ENCODE data around the gene VDR. TPM values are rescaled to one million over a fixed set of nuclear protein-coding genes. Genes with fewer than 3 reads are reported as not detected.
A peak's percentile ranks its signal among the peaks of the same experiment; 100 is the strongest.

Gene VDR
- total RNA-seq, 2 donors from 2014 or later: 0.59 to 2.2 TPM

DNA sequence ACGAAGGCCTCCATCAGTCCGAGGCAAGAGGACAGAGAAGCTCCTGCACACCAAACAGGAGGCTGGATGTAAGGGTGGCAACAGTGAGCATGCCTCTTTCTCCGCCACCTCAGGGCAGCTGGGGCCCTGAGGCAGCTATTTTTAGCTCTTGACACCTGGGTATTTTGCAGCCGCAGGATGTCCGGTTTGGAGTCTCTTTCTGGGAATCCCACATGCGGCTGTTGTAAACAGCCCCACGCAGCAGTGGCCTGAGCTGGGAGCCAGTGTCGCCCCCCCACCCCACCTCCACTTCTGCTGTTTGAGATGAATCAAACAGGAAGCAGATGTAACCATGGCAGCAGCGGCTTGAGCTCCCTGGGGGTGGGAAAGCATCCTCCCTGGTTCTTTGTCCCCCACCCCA is 96.7 kb downstream of the VDR start:
- Histone ChIP-seq H3K27ac (peak overlapping the region; percentile 95 to 99), H3K36me3 (peaks cover 14% of the 10 kb centered on the region), H3K4me1 (peaks cover 0 to 100% of the 10 kb centered on the region in 2 donors), H3K4me3 (peak overlapping the region in 1 of 2 donors; percentile 9), H3K9me3 (no peaks in the 10 kb centered on the region), H3K27me3 (no peaks in the 10 kb centered on the region)
- TF ChIP-seq CTCF (IDR thresholded peaks at IDR 0.05): no peak
- no peak for DNase-seq (ENCODE audit: low spot score)

GRCh38 chr12:47807338-47807737 is 97.5 kb downstream of the VDR start:
- no peaks in the 10 kb centered on the region for H3K27me3 ChIP-seq
- H3K36me3 ChIP-seq: peaks cover 14% of the 10 kb centered on the region
- H3K4me3 ChIP-seq: no peak overlapping the region
- H3K4me1 ChIP-seq: peaks cover 0 to 100% of the 10 kb centered on the region in 2 donors
- DNase-seq (ENCODE audit: low spot score): no peak
- no peak for TF ChIP-seq CTCF (IDR thresholded peaks at IDR 0.05)
- peak overlapping the region; percentile 95 to 99 for H3K27ac ChIP-seq
- no peaks in the 10 kb centered on the region for H3K9me3 ChIP-seq

GRCh38 chr12:47805417-47805816 is 99.4 kb downstream of the VDR start:
- Histone ChIP-seq H3K27ac (peak overlapping the region; percentile 23 to 95), H3K4me1 (peaks cover 0 to 100% of the 10 kb centered on the region in 2 donors), H3K27me3 (no peaks in the 10 kb centered on the region), H3K9me3 (no peaks in the 10 kb centered on the region), H3K36me3 (peaks cover 14% of the 10 kb centered on the region), H3K4me3 (no peak overlapping the region)
- TF ChIP-seq CTCF (IDR thresholded peaks at IDR 0.05): no peak
- DNase-seq (ENCODE audit: low spot score): no peak

DNA sequence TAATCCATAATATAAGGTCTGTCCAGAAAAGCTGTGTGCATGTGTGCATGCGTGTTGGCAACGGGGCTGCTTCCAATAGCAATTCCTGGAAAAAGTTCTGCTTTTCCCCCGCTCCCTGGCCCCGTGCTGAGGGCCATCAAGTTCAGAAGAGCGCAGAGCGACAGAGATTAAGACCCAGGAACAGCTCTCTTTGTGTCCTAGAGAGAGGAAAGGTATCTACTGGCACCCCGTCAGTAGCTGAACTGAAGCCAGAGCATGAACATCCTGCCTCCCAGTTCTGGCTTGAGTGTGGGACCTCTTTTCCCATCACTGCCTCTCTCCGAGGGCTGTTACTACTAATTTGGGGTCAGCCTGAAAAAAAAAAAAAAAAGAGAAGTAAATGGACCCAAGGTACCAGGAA is 100.6 kb downstream of the VDR start:
- Histone ChIP-seq H3K27me3 (no peaks in the 10 kb centered on the region), H3K4me3 (no peak overlapping the region), H3K36me3 (peaks cover 14% of the 10 kb centered on the region), H3K9me3 (no peaks in the 10 kb centered on the region), H3K4me1 (peaks cover 0 to 100% of the 10 kb centered on the region in 2 donors), H3K27ac (peak overlapping the region in 1 of 2 donors; percentile 13)
- no peak for TF ChIP-seq CTCF (IDR thresholded peaks at IDR 0.05)
- DNase-seq (ENCODE audit: low spot score): no peak

GRCh38 chr12:47803191-47803875 is 101.5 kb downstream of the VDR start:
- TF ChIP-seq CTCF (IDR thresholded peaks at IDR 0.05): no peak
- H3K27me3 ChIP-seq: no peaks in the 10 kb centered on the region
- H3K36me3 ChIP-seq: peaks cover 19% of the 10 kb centered on the region
- H3K4me1 ChIP-seq: peaks cover 0 to 100% of the 10 kb centered on the region in 2 donors
- H3K9me3 ChIP-seq: no peaks in the 10 kb centered on the region
- H3K4me3 ChIP-seq: no peak overlapping the region
- peak overlapping the region; percentile 46 to 68 for H3K27ac ChIP-seq
- DNase-seq (ENCODE audit: low spot score): no peak

DNA sequence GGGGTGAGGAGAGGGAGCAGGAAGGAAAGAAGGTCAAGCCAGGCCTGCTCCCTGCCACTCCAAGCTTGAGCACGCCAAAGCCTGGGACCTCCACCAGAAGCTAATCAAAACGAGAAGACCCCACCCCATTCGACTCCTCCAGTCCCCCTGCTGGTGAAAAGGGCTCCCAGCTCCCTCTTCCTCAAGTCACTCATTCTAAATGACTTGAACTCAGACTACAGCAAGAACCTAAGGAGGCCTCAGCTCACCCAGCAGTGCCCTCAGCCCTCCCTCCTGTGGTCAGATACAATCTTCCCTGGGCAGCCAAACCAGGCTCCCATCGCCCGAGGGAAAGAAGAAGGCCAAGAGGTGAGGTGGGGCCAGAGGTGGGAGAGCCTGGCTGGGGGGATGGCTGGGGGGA is 102.5 kb downstream of the VDR start:
- no peak for TF ChIP-seq CTCF (IDR thresholded peaks at IDR 0.05)
- peaks cover 0 to 93% of the 10 kb centered on the region in 2 donors for H3K4me1 ChIP-seq
- H3K9me3 ChIP-seq: no peaks in the 10 kb centered on the region
- no peak for DNase-seq (ENCODE audit: low spot score)
- peak overlapping the region; percentile 8 to 68 for H3K27ac ChIP-seq
- H3K27me3 ChIP-seq: no peaks in the 10 kb centered on the region
- peak overlapping the region in 1 of 2 donors; percentile 3 for H3K4me3 ChIP-seq
- H3K36me3 ChIP-seq: peaks cover 30% of the 10 kb centered on the region
